ENCODE measurements around the gene ING4.

DNA sequence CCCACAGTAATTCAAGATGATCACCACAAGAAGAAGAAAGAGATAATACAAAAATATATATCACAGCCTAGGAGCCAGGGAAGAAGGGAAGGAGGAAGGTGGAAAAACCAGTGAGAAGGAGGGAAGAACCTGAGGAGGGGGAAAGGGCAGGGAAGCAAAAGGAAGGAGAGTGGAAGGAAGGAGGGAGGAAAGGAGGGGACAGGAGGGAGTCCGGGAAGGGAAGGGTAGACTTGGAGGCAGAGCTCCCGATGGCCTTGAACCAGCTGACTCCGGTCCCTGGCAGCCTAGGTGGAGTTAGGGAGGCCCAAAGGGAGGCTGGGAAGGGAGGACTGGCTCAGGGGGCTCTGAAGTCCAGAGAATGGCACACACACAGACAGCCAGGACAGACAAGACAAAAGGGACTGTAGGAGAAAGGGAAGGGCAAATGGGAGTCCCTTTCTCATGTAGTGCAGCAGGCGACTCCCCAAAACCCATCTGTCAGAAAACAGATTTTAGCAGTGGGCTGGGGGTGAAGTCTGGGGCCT lies 31.0 kb upstream of the ING4 start:
- TF ChIP-seq, protein P1, sequence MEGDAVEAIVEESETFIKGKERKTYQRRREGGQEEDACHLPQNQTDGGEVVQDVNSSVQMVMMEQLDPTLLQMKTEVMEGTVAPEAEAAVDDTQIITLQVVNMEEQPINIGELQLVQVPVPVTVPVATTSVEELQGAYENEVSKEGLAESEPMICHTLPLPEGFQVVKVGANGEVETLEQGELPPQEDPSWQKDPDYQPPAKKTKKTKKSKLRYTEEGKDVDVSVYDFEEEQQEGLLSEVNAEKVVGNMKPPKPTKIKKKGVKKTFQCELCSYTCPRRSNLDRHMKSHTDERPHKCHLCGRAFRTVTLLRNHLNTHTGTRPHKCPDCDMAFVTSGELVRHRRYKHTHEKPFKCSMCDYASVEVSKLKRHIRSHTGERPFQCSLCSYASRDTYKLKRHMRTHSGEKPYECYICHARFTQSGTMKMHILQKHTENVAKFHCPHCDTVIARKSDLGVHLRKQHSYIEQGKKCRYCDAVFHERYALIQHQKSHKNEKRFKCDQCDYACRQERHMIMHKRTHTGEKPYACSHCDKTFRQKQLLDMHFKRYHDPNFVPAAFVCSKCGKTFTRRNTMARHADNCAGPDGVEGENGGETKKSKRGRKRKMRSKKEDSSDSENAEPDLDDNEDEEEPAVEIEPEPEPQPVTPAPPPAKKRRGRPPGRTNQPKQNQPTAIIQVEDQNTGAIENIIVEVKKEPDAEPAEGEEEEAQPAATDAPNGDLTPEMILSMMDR (IDR thresholded peaks at IDR 0.05) = no peak
- TF ChIP-seq POLR2A (IDR thresholded peaks at IDR 0.05; ENCODE audit: low read depth) = no peak

All from esophagus muscularis mucosa (tissue), 3 donors.